Tibial nerve (tissue), 4 donors: ENCODE results near the gene CD37.

Experiments
- CTCF ChIP-seq, 5 experiments: fragments of 200-600 bp in 3 of 5; fragments of 450-650 bp in 2 of 5; sonication (generic) in 3 of 5; IDR thresholded peaks; one replicate each; pipeline ENCODE4 v1.5.1; 2016 to 2019; ENCODE audit warnings: antibody characterized with exemption in 5 of 5, mild to moderate bottlenecking in 3 of 5, moderate library complexity in 2 of 5
- EP300 ChIP-seq, 2 donors: sonication (generic); formaldehyde crosslinking; IDR thresholded peaks; one replicate each; pipeline ENCODE4 v1.6.1; 2017; ENCODE audit warnings: antibody characterized with exemption in 2 of 2, mild to moderate bottlenecking in 1 of 2
- POLR2A ChIP-seq, 2 donors: fragments of 450-650 bp; IDR thresholded peaks; one replicate each; pipeline ENCODE4 v1.6.1; 2017; ENCODE audit warnings: antibody characterized with exemption in 2 of 2, mild to moderate bottlenecking in 2 of 2, moderate library complexity in 2 of 2

GRCh38 chr19:49335071-49335783, at the start of gene CD37:
- no peak for TF ChIP-seq CTCF (IDR thresholded peaks at IDR 0.05)
- TF ChIP-seq POLR2A (IDR thresholded peaks at IDR 0.05): peak in 1 of 2 donors; percentile 11
- no peak for TF ChIP-seq EP300 (IDR thresholded peaks at IDR 0.05)
